Smooth muscle cell (in vitro differentiated cells): ENCODE results near the gene GFPT2. TPM values are rescaled to one million over a fixed set of nuclear protein-coding genes. Genes with fewer than 3 reads are reported as not detected.

ENCODE experiments used
- DNase-seq: peaks from one replicate; lab custom pipeline; 2025; ENCODE audit not compliant: unreplicated experiment; lab: John Stamatoyannopoulos, UW
- H2AFZ ChIP-seq: fragments of 200-600 bp; sonication (generic); 2 replicates; pipeline ENCODE4 v1.6.0; 2016; ENCODE audit warnings: antibody characterized with exemption, low read depth, mild to moderate bottlenecking
- H3F3A ChIP-seq: fragments of 200-600 bp; sonication (generic); 2 replicates; pipeline ENCODE4 v1.6.0; 2017; ENCODE audit warnings: antibody characterized with exemption, low read depth
- H3K27ac ChIP-seq: fragments of 200-600 bp; sonication (generic); 2 replicates; pipeline ENCODE4 v1.5.1; 2016; ENCODE audit warnings: low read depth, mild to moderate bottlenecking
- H3K27me3 ChIP-seq: fragments of 200-600 bp; sonication (generic); 2 replicates; pipeline ENCODE4 v1.6.1; 2016; ENCODE audit warnings: low read depth, mild to moderate bottlenecking
- H3K36me3 ChIP-seq: fragments of 200-600 bp; sonication (generic); 2 replicates; pipeline ENCODE4 v1.5.1; 2016; ENCODE audit warnings: low read depth
- H3K4me1 ChIP-seq: fragments of 200-600 bp; sonication (generic); 2 replicates; pipeline ENCODE4 v1.5.1; 2016; ENCODE audit warnings: low read depth
- H3K4me2 ChIP-seq: fragments of 200-600 bp; sonication (generic); 2 replicates; pipeline ENCODE4 v1.6.0; 2016; ENCODE audit warnings: mild to moderate bottlenecking
- H3K4me3 ChIP-seq: fragments of 200-600 bp; sonication (generic); 2 replicates; pipeline ENCODE4 v1.5.1; 2016; ENCODE audit warnings: mild to moderate bottlenecking
- H3K79me2 ChIP-seq: fragments of 200-600 bp; sonication (generic); 2 replicates; pipeline ENCODE4 v1.6.0; 2016; ENCODE audit warnings: low read depth, mild to moderate bottlenecking
- H3K9ac ChIP-seq: fragments of 200-600 bp; sonication (generic); 2 replicates; pipeline ENCODE4 v1.6.0; 2016; ENCODE audit warnings: low read depth
- H3K9me3 ChIP-seq: fragments of 200-600 bp; sonication (generic); replicated peaks from 2 replicates; pipeline ENCODE4 v1.5.1; 2016; ENCODE audit warnings: low read depth
- H4K20me1 ChIP-seq: fragments of 200-600 bp; sonication (generic); 2 replicates; pipeline ENCODE4 v1.6.0; 2016; ENCODE audit warnings: low read depth
- CTCF ChIP-seq: fragments of 200-600 bp; sonication (generic); IDR thresholded peaks from 2 replicates; pipeline ENCODE4 v1.5.1; 2017; ENCODE audit warnings: borderline replicate concordance, mild to moderate bottlenecking, antibody characterized with exemption; ENCODE audit not compliant: insufficient read depth, poor library complexity, severe bottlenecking
- WGBS: methylation state at CpG from one replicate; pipeline ENCODE4 v1.1.7; 2016; ENCODE audit warnings: low lambda C conversion rate; 5-methylcytosine and 5-hydroxymethylcytosine counted together
- polyA plus RNA-seq: library from polyadenylated mRNA; unstranded; fragments of >200 nt; fragmentation: Nextera tagmentation; extraction: Ambion mirVana; gene quantifications from 2 replicates; pipeline ENCODE4 v1.2.1, GENCODE V29; 2016
- total RNA-seq: library from RNA; depleted of rRNA; stranded (reverse); fragments of >200 nt; gene quantifications from 2 replicates; pipeline ENCODE4 v1.2.3, GENCODE V29; 2014

The GFPT2 gene
- total and polyA plus RNA-seq, 2 experiments from 2014 or later: 137 to 243 TPM

DNA sequence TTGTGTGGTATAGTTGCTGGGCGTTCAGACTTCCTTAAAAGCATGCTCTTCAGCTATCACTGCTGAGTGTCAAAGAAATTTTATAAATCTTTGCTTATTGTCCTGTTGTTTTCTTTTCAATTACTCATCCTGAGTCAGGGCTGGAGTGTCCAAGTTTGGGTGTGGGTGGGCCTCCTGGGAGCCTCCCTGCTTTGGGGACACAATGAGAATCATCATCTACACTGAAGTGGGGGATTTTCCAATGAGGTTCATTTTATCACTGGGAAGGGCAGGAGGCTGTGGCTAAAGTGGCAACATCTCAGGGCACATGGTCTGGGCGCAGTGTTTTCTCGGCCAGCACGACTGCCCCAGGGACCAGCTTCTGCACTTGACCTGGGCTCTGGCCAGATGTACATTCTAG lies 19.5 kb downstream of the GFPT2 start:
- H3K4me1 ChIP-seq: peaks cover 19% of the 10 kb centered on the region
- no peaks in the 10 kb centered on the region for H3K9me3 ChIP-seq
- no peaks in the 10 kb centered on the region for H3K36me3 ChIP-seq
- H3K4me2 ChIP-seq: peak overlapping the region; percentile 55
- no peak overlapping the region for H3K4me3 ChIP-seq
- H3F3A ChIP-seq: peaks cover 63% of the 10 kb centered on the region
- H3K27me3 ChIP-seq: no peaks in the 10 kb centered on the region
- H3K9ac ChIP-seq: no peak overlapping the region
- peaks cover 6% of the 10 kb centered on the region for H4K20me1 ChIP-seq
- no peak overlapping the region for H2AFZ ChIP-seq
- peak overlapping the region; percentile 89 for H3K27ac ChIP-seq
- 41% methylated on average over 4 of the region's 4 CpGs for WGBS
- TF ChIP-seq CTCF: no peak
- no peak for DNase-seq
- peaks cover 27% of the 10 kb centered on the region for H3K79me2 ChIP-seq

DNA sequence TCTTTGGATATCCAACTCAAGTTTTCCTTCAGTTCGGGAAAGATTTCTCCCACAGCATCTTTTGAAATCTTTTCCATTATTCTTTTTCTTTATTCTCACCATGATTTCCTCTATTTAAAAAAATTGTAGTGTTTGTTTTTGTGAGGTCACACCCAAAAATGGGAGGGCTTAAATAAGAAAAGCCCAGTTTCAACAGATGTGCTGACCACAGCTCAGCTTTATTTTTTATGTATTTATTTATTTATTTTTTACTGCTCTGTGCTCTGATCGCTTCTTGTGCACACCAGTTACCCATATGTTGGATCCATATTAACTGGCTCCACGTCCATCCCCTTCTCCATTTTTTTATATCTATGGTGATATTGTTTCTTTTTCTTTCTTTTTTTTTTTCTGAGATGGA lies 20.3 kb downstream of the GFPT2 start:
- H3K9me3 ChIP-seq: no peaks in the 10 kb centered on the region
- H3K4me3 ChIP-seq: no peak overlapping the region
- H3K27ac ChIP-seq: peak overlapping the region; percentile 89
- H3K27me3 ChIP-seq: no peaks in the 10 kb centered on the region
- TF ChIP-seq CTCF: no peak
- 70% methylated on average over 3 of the region's 3 CpGs for WGBS
- H3K4me2 ChIP-seq: peak overlapping the region; percentile 77
- no peak overlapping the region for H3K9ac ChIP-seq
- H3K79me2 ChIP-seq: peaks cover 28% of the 10 kb centered on the region
- H4K20me1 ChIP-seq: no peaks in the 10 kb centered on the region
- H2AFZ ChIP-seq: no peak overlapping the region
- H3K4me1 ChIP-seq: peaks cover 19% of the 10 kb centered on the region
- no peak for DNase-seq
- H3F3A ChIP-seq: peaks cover 62% of the 10 kb centered on the region
- H3K36me3 ChIP-seq: no peaks in the 10 kb centered on the region

GRCh38 chr5:180332051-180332517 lies 21.1 kb downstream of the GFPT2 start:
- peak; percentile 39 for TF ChIP-seq CTCF
- Histone ChIP-seq H3K9me3 (no peaks in the 10 kb centered on the region), H3K4me3 (no peak overlapping the region), H4K20me1 (no peaks in the 10 kb centered on the region), H3K36me3 (no peaks in the 10 kb centered on the region), H3K9ac (peak overlapping the region; percentile 52), H3K4me1 (peaks cover 19% of the 10 kb centered on the region), H3K4me2 (peak overlapping the region; percentile 77), H2AFZ (no peak overlapping the region), H3K79me2 (peaks cover 25% of the 10 kb centered on the region), H3K27ac (peak overlapping the region; percentile 89), H3K27me3 (no peaks in the 10 kb centered on the region), H3F3A (peaks cover 57% of the 10 kb centered on the region)
- 7% methylated on average over 13 of the region's 13 CpGs for WGBS
- DNase-seq: no peak

DNA sequence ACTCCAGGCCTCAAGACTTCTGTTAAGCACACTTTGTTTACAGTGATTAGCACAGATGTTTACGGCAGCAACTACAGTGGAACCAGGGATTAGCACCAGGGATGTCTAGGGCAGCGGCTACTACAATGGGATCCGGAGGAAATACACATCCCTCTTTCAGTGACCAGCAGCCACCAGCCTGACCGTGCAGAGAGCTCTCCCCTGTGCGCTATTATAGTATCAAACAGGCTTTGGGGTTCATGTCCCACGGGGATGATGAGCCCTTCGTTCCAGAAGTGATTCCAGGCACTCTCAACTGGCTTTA lies 21.5 kb downstream of the GFPT2 start:
- 6% methylated on average over 7 of the region's 7 CpGs for WGBS
- peaks cover 53% of the 10 kb centered on the region for H3F3A ChIP-seq
- H3K27me3 ChIP-seq: no peaks in the 10 kb centered on the region
- H3K9ac ChIP-seq: peak overlapping the region; percentile 52
- DNase-seq: no peak
- H3K4me2 ChIP-seq: peak overlapping the region; percentile 77
- H3K36me3 ChIP-seq: no peaks in the 10 kb centered on the region
- H3K4me3 ChIP-seq: no peak overlapping the region
- no peak for TF ChIP-seq CTCF
- H2AFZ ChIP-seq: no peak overlapping the region
- H3K79me2 ChIP-seq: peaks cover 21% of the 10 kb centered on the region
- H3K9me3 ChIP-seq: no peaks in the 10 kb centered on the region
- H4K20me1 ChIP-seq: no peaks in the 10 kb centered on the region
- peak overlapping the region; percentile 89 for H3K27ac ChIP-seq
- peaks cover 19% of the 10 kb centered on the region for H3K4me1 ChIP-seq
